CD4-positive, alpha-beta T cell treated with Interleukin-17A for 1 hour (primary cell): ENCODE data around the gene ATMIN.

ENCODE experiments used
- DNase-seq: peaks from one replicate; pipeline ENCODE4 v3.0.0-alpha.2; 2020

The ATMIN gene

DNA sequence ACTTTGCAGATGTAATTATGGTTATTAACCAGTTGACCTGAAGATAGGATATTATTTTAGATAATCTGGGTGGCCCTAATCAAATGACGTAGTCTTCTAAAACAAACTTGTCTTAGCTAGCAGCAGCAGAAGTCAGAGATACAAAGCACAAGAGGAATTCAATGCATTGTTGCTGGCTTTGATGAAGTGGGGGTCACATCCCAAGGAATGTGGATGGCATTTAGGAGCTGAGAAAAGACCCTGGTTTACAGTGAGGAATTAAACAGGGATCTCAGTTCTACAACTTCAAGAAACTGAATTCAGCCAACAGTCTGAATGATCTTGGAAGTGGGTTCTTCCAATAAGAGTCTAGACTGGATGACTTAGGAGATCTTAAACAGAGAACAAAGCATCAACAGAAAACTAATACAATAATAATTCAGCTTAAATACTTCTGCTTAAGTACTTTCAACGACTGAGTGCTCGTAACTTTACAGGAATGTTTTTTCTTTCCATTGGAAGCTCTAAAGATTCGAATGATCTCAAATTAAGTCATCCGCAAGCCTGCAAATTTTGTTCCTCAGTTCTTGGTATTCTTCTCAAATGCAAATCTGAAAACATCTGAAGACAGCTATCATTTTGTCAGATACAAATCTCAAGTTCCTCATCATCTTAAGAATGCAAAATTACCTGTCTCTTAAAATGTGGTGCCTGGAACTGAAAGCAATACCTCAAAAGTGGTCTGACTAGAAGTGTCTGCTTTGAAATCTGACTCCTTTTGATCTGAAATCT is 38.1 kb downstream of the ATMIN start:
- DNase-seq, result no peak

- DNase-seq, result peak; percentile 96
These were observed 41.0 kb downstream of the ATMIN start for GRCh38 chr16:81076566-81077075.

DNA sequence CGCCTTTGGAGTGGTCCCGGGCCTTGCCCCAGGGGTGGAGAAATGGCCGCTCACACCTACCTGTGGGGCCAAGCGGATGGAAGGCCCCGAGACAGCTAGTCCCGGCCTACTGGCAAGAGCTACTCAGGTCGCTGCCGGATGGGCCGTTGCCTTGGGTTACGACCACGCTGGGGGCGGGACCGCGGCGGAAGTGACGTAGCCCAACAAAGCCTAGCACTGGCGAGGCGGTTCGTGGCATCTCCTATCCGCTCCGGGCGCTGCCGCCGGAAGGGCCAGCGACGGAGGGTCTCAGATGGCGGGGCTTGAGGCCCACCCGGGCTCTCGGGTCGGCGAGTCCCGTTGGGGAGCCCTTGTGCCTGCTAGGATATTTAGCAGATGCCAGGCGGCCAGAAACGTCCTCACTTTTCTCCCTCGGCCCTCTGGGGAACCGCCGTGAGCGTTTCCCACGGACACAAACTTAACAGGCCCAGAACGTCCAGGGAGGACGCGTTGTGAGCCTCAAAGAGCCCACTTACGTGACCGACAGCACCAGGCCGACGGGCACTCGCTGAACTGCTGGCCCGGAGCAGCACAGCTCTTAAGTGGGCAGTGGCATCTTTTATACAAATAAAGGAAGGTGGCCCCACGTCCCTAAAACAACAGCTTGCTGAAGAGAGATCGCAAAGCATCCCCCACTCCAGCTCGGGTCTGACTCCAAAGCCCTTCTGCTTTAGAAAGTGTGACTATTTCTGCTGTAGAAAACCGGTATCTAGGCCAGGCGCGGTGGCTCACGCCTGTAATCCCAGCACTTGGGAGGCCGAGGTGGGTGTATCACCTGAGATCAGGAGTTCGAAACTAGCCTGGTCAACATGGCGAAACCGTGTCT is 41.7 kb downstream of the ATMIN start, which contains the start of gene C16orf46:
TSS of gene C16orf46 (minus strand) at position 163 of the 865 bp plus-strand sequence. CDS start 13,283 bp downstream, outside the sequence.
- peak; percentile 96 for DNase-seq

DNA sequence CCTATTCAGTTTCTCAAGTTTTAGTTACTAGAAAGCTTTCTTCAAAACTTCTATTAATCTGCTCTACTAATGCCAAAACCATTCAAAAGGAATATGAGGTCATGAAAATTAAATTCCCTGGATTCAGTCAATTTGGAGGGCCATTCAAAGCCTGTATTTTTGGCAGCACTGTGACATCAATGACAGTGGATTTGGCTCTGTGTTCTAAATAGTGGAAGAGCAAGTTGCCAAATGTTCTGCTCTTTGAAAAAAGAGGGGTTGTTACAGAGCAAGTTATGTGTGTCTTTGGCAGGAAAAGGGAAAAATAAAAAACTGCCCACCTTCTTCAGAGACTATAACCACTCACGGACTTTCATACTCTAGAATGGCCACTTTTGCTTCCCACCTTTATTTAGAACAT is 44.6 kb downstream of the ATMIN start:
- no peak for DNase-seq

DNA sequence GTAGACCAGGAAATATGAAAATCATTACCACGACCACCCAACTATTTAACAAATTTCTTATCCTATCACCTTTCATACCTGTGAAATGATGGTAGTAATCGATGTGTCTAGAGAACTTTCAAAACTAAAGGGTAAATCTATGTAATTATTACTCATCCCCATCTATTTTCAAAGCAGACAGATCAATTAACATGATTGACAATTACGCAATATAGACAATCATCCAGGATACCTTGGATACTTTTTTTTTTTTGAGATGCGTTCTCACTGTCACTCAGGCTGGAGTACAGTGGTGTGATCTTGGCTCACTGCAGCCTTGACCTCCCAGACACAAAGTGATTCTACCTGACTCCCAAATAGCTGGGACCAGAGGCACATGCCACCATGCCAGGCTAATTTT is 45.4 kb downstream of the ATMIN start:
- no peak for DNase-seq

DNA sequence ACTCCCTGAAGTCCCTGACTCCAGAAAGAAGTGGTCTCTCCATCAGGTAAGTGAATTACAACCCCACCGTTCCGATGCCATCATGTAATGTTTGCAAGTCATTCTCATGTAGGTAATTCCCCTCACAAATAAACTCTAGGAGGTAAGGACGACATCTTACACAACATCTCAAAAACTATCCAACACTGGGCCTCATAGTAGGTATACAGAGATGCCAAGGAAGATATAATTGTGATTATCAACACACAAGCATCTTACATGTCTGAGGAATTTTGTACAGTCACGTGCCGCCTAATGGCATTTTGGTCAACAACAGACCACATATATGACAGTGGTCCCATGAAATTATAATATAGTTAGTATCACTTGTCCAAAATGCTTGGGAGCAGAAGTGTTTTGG is 53.2 kb downstream of the ATMIN start:
- no peak for DNase-seq

GRCh38 chr16:81094771-81095251 is 59.2 kb downstream of the ATMIN start:
- DNase-seq, result no peak

- no peak for DNase-seq
These were observed 60.0 kb downstream of the ATMIN start for GRCh38 chr16:81095653-81095952.

GRCh38 chr16:81095953-81096714 is 60.5 kb downstream of the ATMIN start, which contains the start of gene GCSH:
TSS of gene GCSH (minus strand) at chr16:81096395. CDS start at chr16:81096278, 117 bp downstream.
- DNase-seq, result peak; percentile 99

GRCh38 chr16:81096715-81097208 is 61.1 kb downstream of the ATMIN start:
- DNase-seq, result no peak
